WTC11 (cell line): ENCODE results near the gene HS6ST1. TPM values are rescaled to one million over a fixed set of nuclear protein-coding genes. Genes with fewer than 3 reads are reported as not detected.

Experiments used
- ATAC-seq: fragments of 200-7000 bp; cut with Tn5 transposase; 2 replicates; pipeline ENCODE4 v1.10.0; 2021; ENCODE audit warnings: mild to moderate bottlenecking, moderate library complexity
- CTCF ChIA-PET: fragments of 300-600 bp; sonication (Branson Sonifier 250); formaldehyde crosslinking; loops from one replicate; lab custom pipeline; 2021; ENCODE audit warnings: antibody characterized with exemption; lab: Charles Lee
- POLR2A ChIA-PET: fragments of 350-600 bp; sonication (Branson Sonifier 250); formaldehyde crosslinking; loops from one replicate; lab custom pipeline; 2021; ENCODE audit warnings: antibody characterized with exemption; lab: Charles Lee
- DNase-seq: peaks from one replicate; pipeline ENCODE4 v3.0.0; 2021; ENCODE audit warnings: low spot score
- H3K27ac Mint-ChIP-seq: 2 replicates; pipeline ENCODE4 v1.8.0; 2021; ENCODE audit warnings: mixed read lengths
- H3K27me3 Mint-ChIP-seq: 2 replicates; pipeline ENCODE4 v1.8.0; 2021; ENCODE audit warnings: low read depth, mild to moderate bottlenecking, moderate library complexity, mixed read lengths
- H3K36me3 Mint-ChIP-seq: 2 replicates; pipeline ENCODE4 v1.8.0; 2021; ENCODE audit warnings: mixed read lengths
- H3K4me1 Mint-ChIP-seq: 2 replicates; pipeline ENCODE4 v1.8.0; 2022; ENCODE audit warnings: mixed read lengths
- H3K4me3 Mint-ChIP-seq: 2 replicates; pipeline ENCODE4 v1.8.0; 2021; ENCODE audit warnings: mild to moderate bottlenecking, moderate library complexity, mixed read lengths
- H3K9me3 Mint-ChIP-seq: 2 replicates; pipeline ENCODE4 v1.8.0; 2021; ENCODE audit warnings: mixed read lengths
- AR ChIP-seq: fragments of 250-450 bp; sonication (Bioruptor Pico); IDR thresholded peaks from 2 replicates; pipeline ENCODE4 v1.9.0; 2021; ENCODE audit warnings: mild to moderate bottlenecking
- CREB1 ChIP-seq: sonication (generic); formaldehyde crosslinking; IDR thresholded peaks from 2 replicates; pipeline ENCODE4 v1.8.0; 2023; ENCODE audit warnings: mild to moderate bottlenecking, missing genetic modification reagents
- E2F1 ChIP-seq: sonication (generic); formaldehyde crosslinking; IDR thresholded peaks from 2 replicates; pipeline ENCODE4 v1.8.0; 2022; ENCODE audit warnings: mild to moderate bottlenecking, missing genetic modification reagents
- EMX1 ChIP-seq: fragments of 250-450 bp; sonication (Bioruptor Pico); IDR thresholded peaks from 2 replicates; pipeline ENCODE4 v1.8.0; 2021; ENCODE audit warnings: mild to moderate bottlenecking
- FOXJ3 ChIP-seq: sonication (generic); formaldehyde crosslinking; IDR thresholded peaks from 2 replicates; pipeline ENCODE4 v1.9.0; 2021; ENCODE audit warnings: missing genetic modification reagents, mild to moderate bottlenecking, borderline replicate concordance
- FOXP1 ChIP-seq: sonication (generic); formaldehyde crosslinking; IDR thresholded peaks from 2 replicates; pipeline ENCODE4 v1.8.0; 2022; ENCODE audit warnings: missing genetic modification reagents, mild to moderate bottlenecking, moderate library complexity, borderline replicate concordance
- IRF2 ChIP-seq: sonication (generic); formaldehyde crosslinking; IDR thresholded peaks from 2 replicates; pipeline ENCODE4 v1.8.0; 2022; ENCODE audit warnings: low read depth, missing genetic modification reagents, borderline replicate concordance
- NFATC4 ChIP-seq: fragments of 250-450 bp; sonication (Bioruptor Pico); IDR thresholded peaks from 2 replicates; pipeline ENCODE4 v1.9.0; 2021; ENCODE audit warnings: mild to moderate bottlenecking
- NFYB ChIP-seq: sonication (generic); formaldehyde crosslinking; conservative IDR thresholded peaks from 2 replicates; pipeline ENCODE4 v1.8.0; 2022; ENCODE audit warnings: low read depth, missing genetic modification reagents
- OVOL2 ChIP-seq: fragments of 250-450 bp; sonication (Bioruptor Pico); IDR thresholded peaks from 2 replicates; pipeline ENCODE4 v1.9.0; 2021; ENCODE audit warnings: mild to moderate bottlenecking, borderline replicate concordance
- SMAD4 ChIP-seq: sonication (generic); formaldehyde crosslinking; IDR thresholded peaks from 2 replicates; pipeline ENCODE4 v1.8.0; 2022; ENCODE audit warnings: mild to moderate bottlenecking, missing genetic modification reagents
- TEAD4 ChIP-seq: sonication (generic); formaldehyde crosslinking; IDR thresholded peaks from 2 replicates; pipeline ENCODE4 v1.8.0; 2022; ENCODE audit warnings: mild to moderate bottlenecking, missing genetic modification reagents
- USF1 ChIP-seq: sonication (generic); formaldehyde crosslinking; IDR thresholded peaks from 2 replicates; pipeline ENCODE4 v1.8.0; 2022; ENCODE audit warnings: mild to moderate bottlenecking, missing genetic modification reagents
- ZMAT4 ChIP-seq: fragments of 250-450 bp; sonication (Bioruptor Pico); IDR thresholded peaks from 2 replicates; pipeline ENCODE4 v1.9.0; 2021; ENCODE audit warnings: mild to moderate bottlenecking
- ZNF317 ChIP-seq: sonication (generic); formaldehyde crosslinking; IDR thresholded peaks from 2 replicates; pipeline ENCODE4 v1.8.1; 2023; ENCODE audit warnings: low read depth, mild to moderate bottlenecking, moderate library complexity, missing genetic modification reagents, borderline replicate concordance
- ZNF396 ChIP-seq: fragments of 250-450 bp; sonication (Bioruptor Pico); IDR thresholded peaks from 2 replicates; pipeline ENCODE4 v1.8.0; 2021; ENCODE audit warnings: mild to moderate bottlenecking, moderate library complexity, borderline replicate concordance
- ZNF416 ChIP-seq: fragments of 250-450 bp; sonication (Bioruptor Pico); IDR thresholded peaks from 2 replicates; pipeline ENCODE4 v1.9.0; 2021; ENCODE audit warnings: mild to moderate bottlenecking, inconsistent platforms
- ZNF532 ChIP-seq: fragments of 250-450 bp; sonication (Bioruptor Pico); IDR thresholded peaks from 2 replicates; pipeline ENCODE4 v1.9.0; 2021; ENCODE audit warnings: mild to moderate bottlenecking, borderline replicate concordance
- total RNA-seq: library from RNA; stranded (reverse); gene quantifications from 3 replicates; pipeline ENCODE4 v1.2.3, GENCODE V29; 2021
- TF ChIP-seq, protein P1 (sequence below): sonication (generic); formaldehyde crosslinking; IDR thresholded peaks from 2 replicates; pipeline ENCODE4 v1.8.1; 2022; ENCODE audit warnings: low read depth, mild to moderate bottlenecking, moderate library complexity, missing genetic modification reagents, borderline replicate concordance
- TF ChIP-seq, protein P2 (sequence below): sonication (generic); formaldehyde crosslinking; IDR thresholded peaks from 2 replicates; pipeline ENCODE4 v1.8.0; 2022; ENCODE audit warnings: mild to moderate bottlenecking, missing genetic modification reagents

HS6ST1 gene
- total RNA-seq, 1 experiment from 2014 or later = 55.5 TPM

DNA sequence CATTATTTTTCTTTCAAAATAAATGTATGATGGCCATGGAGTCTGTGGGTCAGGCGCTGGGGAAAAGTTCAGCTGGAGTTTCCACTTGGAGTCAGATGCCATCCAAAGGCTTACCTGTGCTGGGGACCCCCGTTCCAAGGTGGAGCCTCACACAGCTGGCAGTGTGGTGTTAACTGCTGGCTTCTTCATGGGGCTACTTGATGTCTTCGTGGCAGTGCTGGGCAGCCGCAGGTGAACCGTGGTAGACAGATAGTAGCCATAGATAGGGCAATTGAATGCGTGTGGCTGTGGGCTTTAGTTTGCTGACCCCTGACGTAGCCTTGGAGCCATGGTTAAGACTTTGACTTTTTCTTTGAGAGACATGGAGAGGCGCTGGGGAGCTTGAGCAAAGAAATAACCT, 83.1 kb downstream of the HS6ST1 start:
- Mint-ChIP-seq H3K9me3 (no peaks in the 10 kb centered on the region), H3K27me3 (peaks cover 30% of the 10 kb centered on the region), H3K4me1 (peaks cover 5% of the 10 kb centered on the region; the same call in 1 of the 2 replicates), H3K4me3 (no peak overlapping the region)
- CTCF ChIA-PET = interaction anchor here (1.9 kb wide), 1 partner anchor 152 kb away, joined by 4 read pairs; no protein-coding TSS in a partner anchor
- POLR2A ChIA-PET = no interaction called here
- ATAC-seq = no peak
- TF ChIP-seq, protein P1, sequence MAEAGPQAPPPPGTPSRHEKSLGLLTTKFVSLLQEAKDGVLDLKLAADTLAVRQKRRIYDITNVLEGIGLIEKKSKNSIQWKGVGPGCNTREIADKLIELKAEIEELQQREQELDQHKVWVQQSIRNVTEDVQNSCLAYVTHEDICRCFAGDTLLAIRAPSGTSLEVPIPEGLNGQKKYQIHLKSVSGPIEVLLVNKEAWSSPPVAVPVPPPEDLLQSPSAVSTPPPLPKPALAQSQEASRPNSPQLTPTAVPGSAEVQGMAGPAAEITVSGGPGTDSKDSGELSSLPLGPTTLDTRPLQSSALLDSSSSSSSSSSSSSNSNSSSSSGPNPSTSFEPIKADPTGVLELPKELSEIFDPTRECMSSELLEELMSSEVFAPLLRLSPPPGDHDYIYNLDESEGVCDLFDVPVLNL (CRISPR knock-in tag) = no peak
- no peak for TF ChIP-seq IRF2 (CRISPR knock-in tag)
- TF ChIP-seq, all 79 proteins: peak for 0
- no peak overlapping the region; the same call in 1 of the 2 replicates for H3K27ac Mint-ChIP-seq
- no peaks in the 10 kb centered on the region for H3K36me3 Mint-ChIP-seq
- no peak for DNase-seq

DNA sequence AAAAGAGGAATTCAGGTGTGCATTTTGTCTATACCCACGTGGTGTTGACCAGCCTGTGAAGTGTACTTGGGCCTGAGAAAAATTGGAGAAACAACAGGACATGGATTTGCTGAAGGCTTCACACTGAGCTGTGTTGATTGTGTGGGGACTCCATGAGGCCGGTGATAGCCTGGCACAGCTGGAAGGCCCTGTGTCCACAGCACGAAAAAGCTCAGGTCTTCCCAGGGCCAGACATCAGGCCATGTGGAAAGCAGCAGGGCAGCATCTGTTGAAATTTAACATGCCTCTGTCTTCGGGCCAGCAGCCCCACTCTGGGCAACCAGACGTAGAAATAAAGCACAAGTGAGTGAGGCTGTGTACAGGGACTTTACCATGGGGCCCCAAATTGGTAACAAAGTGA, 84.1 kb downstream of the HS6ST1 start:
- Mint-ChIP-seq H3K36me3 (no peaks in the 10 kb centered on the region), H3K27ac (no peak overlapping the region), H3K27me3 (peaks cover 30% of the 10 kb centered on the region), H3K4me1 (peaks cover 5% of the 10 kb centered on the region; the same call in 1 of the 2 replicates), H3K4me3 (no peak overlapping the region), H3K9me3 (no peaks in the 10 kb centered on the region)
- POLR2A ChIA-PET = no interaction called here
- DNase-seq = no peak
- CTCF ChIA-PET = interaction anchor here (0.6 to 1.8 kb wide), 4 partner anchors 26 to 171 kb away, joined by 4 to 10 read pairs (median 7); no protein-coding TSS in a partner anchor
- no peak for TF ChIP-seq FOXP1
- TF ChIP-seq FOXJ3 (CRISPR knock-in tag) = no peak
- TF ChIP-seq NFYB (CRISPR knock-in tag) = no peak
- TF ChIP-seq ZNF416 = no peak
- no peak for TF ChIP-seq USF1 (CRISPR knock-in tag)
- no peak for TF ChIP-seq ZNF532
- TF ChIP-seq ZNF317 (CRISPR knock-in tag) = no peak
- TF ChIP-seq NFATC4 (CRISPR knock-in tag) = no peak
- TF ChIP-seq, protein P2, sequence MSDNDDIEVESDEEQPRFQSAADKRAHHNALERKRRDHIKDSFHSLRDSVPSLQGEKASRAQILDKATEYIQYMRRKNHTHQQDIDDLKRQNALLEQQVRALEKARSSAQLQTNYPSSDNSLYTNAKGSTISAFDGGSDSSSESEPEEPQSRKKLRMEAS (CRISPR knock-in tag) = no peak
- no peak for TF ChIP-seq EMX1 (CRISPR knock-in tag)
- TF ChIP-seq E2F1 (CRISPR knock-in tag) = no peak
- TF ChIP-seq IRF2 (CRISPR knock-in tag) = no peak
- TF ChIP-seq CREB1 (CRISPR knock-in tag) = no peak
- no peak for TF ChIP-seq ZMAT4 (CRISPR knock-in tag)
- no peak for TF ChIP-seq OVOL2 (CRISPR knock-in tag)
- no peak for TF ChIP-seq TEAD4 (CRISPR knock-in tag)
- no peak for TF ChIP-seq SMAD4 (CRISPR knock-in tag)
- TF ChIP-seq AR (CRISPR knock-in tag) = no peak
- no peak for TF ChIP-seq ZNF396 (CRISPR knock-in tag)
- no peak for ATAC-seq
